GM19463 (cell line): ENCODE data around the gene CLIC6.

Experiments
- ATAC-seq: cut with Tn5 transposase; IDR thresholded peaks from one replicate; pipeline ENCODE4 v1.9.1; 2021; ENCODE audit warnings: mild to moderate bottlenecking, moderate library complexity; ENCODE audit not compliant: unreplicated experiment

Gene CLIC6

DNA sequence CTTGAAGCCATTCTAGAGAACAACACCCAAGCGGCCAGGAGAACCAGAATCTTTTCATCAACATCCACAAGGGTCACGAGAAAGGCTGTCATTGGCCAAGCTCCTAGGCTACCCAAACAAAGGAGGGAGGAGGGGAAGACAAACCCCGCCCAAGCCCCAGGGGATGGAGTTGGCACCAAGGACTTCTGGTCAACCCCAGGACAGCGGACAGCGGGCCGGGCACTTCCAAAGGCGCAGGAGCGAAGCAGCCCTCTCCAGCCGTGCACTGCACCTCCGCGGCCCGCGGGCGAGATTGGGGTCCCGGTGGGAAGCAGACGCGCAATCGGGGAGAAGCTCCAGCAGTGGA lies at the start of gene CLIC6:
Gene CLIC6 (plus strand): TSS at position 192 of the 346 bp plus-strand sequence. CDS start 395 bp downstream, outside the sequence.
- no peak for ATAC-seq

- no peak for ATAC-seq
These were observed 48.7 kb upstream of the CLIC6 start for GRCh38 chr21:34619841-34620665.

- no peak for ATAC-seq
These were observed 47.1 kb upstream of the CLIC6 start for GRCh38 chr21:34621434-34622350.

- ATAC-seq: no peak
These were observed 45.3 kb upstream of the CLIC6 start for GRCh38 chr21:34623516-34623915.

DNA sequence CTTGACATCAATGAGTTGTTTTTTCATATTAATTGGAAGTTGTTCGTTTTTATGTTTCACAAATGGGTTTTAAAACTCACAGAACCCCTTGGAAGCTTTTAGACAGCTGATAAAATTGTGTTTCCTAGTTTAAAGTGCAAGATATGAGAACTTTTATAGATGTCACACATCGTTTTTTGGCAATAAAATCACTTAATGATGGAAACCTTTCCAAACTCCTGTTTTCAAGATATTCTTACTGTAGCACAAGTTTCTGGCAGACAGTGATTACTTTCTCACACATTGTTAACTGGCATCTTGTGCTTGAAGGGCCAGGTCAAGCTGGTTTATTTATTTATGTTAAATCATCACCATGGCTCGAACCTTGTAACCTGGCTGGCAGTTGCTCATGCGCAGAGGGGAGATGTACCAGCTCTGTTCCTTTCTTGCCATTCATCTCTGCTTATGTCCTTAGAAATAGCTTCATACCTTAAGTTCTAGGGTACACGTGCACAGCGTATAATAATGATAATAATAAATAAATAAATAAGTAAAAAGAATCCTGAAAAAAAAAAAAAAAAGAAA lies 43.7 kb upstream of the CLIC6 start:
- no peak for ATAC-seq

- no peak for ATAC-seq
These were observed 42.7 kb upstream of the CLIC6 start for GRCh38 chr21:34626131-34626530.

DNA sequence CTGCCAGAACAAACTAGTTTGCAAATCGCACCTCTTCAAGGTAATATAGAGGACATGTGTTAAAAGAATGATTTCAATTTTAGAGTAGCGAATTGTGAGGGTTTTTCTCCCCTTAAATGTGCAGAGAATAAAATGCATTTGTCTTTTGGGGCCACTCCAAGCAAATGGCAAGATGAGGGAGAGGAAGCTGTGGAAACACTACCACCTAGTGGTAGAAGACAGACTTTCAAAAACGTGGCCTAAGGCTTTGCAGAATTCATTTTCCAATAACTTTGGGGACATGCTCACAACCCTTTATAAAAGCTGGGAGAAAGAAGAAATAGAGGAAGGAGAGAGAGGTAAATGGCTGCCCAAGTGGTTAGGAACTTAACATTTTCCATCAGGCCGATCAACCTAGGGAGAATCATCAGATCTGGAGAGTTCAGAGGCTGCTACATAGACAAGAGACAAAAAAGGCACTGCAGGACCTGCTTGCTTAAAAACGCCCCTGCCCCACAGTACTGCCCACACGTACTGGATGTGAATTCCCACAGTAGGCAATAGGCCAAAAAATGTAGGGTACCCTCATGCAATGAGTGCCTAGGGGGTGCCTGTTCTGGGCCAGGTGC lies 38.2 kb upstream of the CLIC6 start:
- ATAC-seq: no peak

GRCh38 chr21:34632498-34632897 lies 36.3 kb upstream of the CLIC6 start:
- ATAC-seq: no peak

GRCh38 chr21:34635307-34635706 lies 33.5 kb upstream of the CLIC6 start:
- ATAC-seq: no peak

DNA sequence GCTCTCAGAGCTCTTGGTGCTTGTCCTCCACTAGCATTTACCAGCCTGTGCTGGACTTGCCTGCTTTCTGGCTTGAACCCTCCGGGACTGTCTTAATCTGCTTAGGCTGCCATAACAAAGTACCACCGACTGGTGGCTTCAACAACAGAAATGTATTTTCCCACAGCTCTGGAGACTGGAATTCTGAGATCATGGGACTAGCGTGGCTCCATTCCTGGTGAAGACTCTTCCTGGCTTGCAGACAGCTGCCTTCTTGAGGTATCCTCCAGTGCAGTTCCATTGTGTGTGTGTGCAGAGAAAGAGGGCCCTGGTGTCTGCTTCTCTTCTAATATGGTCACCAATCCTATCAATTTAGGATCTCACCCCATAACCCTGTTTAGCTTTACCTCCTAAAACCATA lies 31.8 kb upstream of the CLIC6 start:
- no peak for ATAC-seq

DNA sequence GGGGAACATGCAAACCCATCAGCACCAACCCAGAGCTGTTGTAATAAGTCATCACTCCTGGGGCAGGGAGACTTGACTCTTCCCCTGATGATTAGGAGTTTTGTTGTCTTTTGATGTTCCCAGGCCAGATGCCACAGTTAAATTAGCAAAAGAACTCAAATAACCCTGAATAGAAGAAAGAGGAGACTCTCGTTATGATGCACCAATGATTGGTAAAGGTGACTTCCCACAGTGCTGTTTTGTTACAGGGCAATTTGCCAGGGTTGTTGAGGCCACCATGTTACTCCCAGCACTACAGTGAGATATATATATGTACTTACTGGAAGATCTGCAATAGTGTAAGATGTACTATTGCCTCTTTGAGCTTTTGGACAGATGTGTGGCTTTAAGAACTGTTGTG lies 29.5 kb upstream of the CLIC6 start:
- ATAC-seq: no peak

DNA sequence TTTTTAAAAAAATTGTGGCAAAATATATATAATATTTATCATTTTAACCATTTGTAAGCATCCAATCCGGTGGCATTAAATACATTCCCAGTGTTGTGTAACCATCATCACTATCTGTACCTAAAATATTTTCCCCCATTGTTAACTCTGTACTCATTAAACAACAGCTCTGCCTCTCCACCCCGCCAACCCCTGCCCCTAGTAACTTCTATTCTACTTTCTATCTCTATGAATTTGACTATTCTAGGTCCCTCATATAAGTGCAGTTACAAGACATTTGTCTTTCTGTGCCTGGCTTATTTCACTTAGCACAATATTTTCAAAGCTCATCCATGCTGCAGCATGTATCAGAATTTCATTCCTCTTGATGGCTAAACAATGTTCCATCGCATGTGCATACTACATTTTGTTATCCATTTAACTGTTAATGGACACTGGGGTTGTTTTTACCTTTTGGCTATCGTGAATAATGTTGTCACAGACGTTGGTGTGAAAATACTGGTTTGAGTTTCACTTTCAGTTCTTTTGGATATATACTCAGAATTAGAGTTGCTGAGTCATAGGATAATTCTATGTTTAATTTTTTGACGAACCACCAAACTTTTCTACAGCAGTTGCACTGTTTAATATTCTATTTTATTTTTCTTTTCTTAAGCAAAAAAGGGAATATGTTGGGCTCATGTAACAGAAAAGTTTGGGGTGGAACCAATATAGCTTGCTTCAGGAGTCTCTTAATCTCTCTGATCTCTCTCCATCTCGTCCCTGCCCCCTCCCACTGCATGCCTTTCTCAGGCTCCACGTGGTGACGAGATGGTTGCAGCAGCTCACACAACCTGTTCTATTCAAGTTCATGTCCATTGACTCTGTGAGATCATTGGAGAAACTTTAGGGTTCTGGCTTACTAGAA lies 28.7 kb upstream of the CLIC6 start:
- peak; percentile 32 for ATAC-seq

DNA sequence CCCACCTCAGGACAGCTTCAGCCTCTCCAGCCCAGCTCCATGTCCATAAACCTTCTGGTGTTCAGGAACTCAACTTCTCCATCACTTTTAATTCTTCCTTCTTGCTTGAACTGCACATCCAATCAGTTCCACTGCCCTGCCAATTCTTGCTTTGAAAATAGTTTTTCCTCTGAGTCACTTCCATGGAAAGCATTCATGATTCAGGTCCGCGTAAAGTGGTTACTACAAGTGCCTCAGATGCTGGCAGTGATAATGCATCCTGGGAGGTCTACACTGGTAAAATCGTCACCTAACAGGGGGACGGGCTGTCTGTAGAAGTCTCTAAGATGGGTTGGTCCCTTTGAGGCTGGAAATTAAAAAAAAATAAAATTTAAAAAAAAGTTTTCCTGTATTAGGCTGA lies 27.9 kb upstream of the CLIC6 start:
- no peak for ATAC-seq

GRCh38 chr21:34642211-34643075 lies 26.4 kb upstream of the CLIC6 start:
- ATAC-seq: peak; percentile 60

GRCh38 chr21:34644825-34645224 lies 24.0 kb upstream of the CLIC6 start:
- ATAC-seq: no peak

- no peak for ATAC-seq
These were observed 21.2 kb upstream of the CLIC6 start for GRCh38 chr21:34647555-34647954.

GRCh38 chr21:34648739-34649297 lies 20.0 kb upstream of the CLIC6 start:
- ATAC-seq: no peak

DNA sequence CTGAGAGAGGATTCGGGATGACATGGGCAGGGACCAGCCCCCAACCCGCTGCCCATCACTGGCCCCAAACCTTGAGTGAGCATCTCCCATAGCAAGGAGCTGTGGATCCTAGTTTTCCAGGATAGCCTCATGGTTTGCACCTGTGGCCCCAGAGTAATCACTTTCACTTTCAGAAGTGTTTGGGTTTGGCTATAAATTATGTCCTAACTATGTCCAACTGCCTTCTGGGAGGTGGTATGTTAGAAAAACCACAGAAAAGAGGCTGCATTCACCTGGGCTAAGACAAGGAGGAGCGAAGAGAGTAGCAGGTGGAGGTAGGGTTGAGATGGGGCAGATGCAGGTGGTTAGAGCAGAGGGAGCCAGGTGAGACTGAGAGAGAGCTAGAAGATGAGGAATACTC lies 19.4 kb upstream of the CLIC6 start:
- no peak for ATAC-seq

GRCh38 chr21:34650861-34651431 lies 17.8 kb upstream of the CLIC6 start:
- no peak for ATAC-seq
